Measurements from ENCODE around the gene MEPCE.

The MEPCE gene

DNA sequence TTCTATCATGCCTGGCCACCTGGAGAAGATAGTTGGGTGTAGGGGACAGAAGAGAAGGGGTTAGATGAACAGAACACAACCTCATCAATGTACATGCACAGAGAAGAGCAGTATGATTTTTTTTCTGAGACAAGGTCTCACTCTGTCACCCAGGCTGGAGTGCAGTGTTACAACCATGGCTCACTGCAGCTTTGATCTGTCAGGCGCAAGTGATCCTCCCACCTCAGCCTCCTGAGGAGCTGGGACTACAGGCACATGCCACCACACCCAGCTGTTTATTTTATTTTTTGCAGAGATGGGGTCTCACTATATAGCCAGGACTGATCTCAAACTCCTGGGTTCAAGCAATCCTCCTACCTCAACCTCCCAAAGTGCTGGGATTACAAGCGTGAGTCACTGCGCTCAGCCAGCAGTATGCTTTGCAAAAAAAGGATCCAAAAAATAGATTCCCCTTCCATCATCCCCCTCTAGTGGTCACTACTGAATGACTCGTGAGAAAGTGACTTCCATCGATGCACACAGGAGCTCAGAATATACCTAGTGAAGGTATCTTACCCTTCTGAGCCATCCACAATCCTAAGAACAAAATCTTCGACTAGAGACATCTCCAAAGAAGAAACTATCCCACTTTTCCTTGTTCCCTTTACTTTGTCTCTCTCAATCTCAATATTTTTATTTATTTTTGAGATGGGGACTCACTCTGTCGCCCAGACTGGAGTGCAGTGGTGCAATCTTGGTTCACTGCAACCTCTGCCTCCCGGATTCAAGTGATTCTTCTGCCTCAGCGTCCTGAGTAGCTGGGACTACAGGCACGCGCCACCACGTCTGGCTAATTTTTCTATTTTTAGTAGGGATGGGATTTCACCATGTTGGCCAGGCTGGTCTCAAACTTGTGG lies 22.1 kb upstream of the MEPCE start:
- DNase-seq (ENCODE audit: low spot score): no peak

DNA sequence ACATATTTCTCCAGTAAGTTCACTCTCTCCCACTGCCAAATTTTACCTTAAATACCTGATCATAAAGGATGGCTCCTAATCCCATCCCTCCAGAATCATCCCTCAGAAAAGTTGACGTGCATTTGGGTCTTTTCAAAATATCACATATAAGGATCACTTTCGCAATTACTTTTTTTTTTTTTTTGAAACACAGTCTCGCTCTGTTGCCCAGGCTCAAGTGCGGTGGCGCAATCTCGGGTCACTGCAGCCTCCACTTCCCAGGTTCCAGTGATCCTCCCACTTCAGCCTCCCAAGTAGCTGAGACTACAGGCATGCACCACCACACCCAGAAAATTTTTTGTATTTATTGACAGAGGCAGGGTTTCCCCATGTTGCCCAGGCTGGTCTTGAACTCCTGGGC lies 18.5 kb upstream of the MEPCE start:
- no peak for DNase-seq (ENCODE audit: low spot score)

DNA sequence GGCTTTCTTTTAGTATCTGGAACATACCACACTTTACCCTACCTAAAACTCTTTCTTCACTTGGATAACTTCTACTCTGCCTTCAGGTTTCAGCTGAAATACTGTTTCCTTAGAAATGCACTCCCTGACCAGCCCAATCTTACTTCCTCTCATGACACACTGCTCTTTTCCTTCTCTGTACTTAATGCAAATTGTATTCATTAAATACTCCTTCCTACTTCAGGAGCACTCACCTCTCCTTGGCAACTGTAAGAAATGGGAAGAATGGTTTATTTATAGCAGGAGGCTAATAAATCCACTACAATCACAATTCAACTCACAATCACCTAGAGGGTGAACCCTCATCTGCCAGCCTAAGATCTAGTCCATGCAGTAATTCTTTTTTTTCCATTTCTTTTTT lies 16.3 kb upstream of the MEPCE start:
- DNase-seq (ENCODE audit: low spot score): no peak

DNA sequence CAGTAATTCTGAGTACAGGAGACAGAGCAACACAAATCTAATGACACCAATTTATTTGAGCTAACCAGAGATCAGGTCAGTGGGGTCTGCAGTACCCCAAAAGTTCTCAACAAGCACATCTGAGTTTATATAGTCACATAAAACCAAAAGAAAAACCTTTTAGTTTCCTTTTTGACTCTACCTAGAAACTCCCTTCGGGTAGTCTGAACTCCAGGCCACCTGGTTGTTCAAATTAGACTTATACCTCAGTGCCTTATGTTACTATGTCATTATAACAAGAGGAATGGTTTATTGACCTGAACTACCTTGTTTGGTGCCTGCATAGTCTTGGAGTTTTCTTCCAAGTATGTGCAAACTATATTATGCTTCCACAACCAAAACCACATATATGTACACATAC lies 15.7 kb upstream of the MEPCE start:
- DNase-seq (ENCODE audit: low spot score): no peak

DNA sequence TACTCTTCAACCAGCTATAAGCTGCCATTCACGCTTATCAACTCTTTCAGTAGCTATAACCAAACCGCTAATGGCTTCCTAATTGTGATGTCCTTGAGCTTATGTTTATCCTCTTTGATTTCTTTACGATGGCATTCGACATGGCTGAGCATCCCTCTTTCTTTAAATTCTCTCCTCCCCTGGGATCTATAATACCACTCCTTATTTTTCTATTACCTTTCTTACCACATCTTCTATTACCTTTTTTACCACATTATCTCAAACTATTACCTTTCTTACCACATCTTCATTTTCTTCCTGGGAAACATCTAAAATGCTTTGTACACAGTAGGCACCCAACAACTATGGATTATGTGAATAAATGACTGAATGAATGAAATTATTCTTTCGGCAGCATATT lies 14.2 kb upstream of the MEPCE start:
- DNase-seq (ENCODE audit: low spot score): no peak

DNA sequence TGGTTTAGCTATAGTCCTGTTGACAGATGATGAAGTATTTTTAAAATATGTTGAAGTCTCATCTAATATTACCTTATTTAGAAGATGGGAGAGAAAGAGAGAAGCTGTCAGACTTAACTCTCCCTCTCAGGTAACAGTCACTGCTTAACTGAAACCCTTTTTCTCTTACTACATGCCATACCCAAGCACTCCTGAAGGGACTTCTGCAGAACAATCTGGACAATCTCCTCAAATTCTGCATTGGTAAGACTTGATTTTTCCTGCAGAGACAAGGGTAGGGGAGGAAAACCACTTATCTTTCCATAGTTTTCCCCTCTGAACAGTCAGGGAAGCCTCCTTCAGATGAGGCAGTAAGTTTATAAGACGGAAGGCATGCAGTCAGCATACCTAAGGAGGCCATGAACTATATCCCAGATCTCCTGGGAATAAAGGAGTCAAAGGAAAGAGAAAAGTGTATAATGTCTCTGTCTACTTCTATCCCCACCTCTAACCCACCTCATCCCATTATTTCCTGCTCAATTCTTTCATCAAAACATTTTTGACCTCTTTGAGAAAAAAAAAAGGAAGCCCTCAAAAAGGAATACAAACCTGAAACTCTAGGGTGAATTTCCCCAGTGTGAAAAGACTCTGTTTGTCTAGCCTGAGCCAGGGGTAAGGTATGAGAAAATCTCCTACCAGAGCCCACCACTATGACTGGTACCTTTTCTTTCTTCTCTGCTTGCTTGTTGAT lies 10.5 kb upstream of the MEPCE start:
- DNase-seq (ENCODE audit: low spot score): no peak

DNA sequence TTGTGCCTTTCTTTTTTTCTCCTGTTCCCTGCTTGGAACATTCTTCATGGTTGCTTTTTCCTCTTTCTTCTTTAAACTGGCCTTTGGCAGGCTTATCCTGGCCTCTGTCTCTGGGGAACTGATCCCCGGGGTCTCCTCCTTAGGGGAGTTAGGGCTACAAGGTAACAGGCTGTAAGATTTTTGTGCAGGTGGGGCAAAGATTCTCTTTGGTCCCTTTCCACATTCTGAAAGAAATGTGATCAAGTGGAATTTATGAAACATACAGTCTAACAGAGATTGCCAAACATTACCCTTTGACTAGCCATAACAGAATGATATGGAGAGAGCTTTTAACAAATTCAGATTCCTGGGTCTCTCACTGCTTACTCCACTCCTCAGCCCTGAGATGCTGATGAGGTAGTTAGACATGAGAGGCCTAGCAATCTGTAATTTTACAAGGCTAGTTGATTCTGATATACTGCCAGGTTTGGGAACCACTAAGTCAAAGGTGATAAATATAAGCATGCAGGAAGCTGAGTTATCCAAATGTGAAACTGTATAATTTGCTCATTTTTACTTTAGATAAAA lies 9.9 kb upstream of the MEPCE start:
- no peak for DNase-seq (ENCODE audit: low spot score)

DNA sequence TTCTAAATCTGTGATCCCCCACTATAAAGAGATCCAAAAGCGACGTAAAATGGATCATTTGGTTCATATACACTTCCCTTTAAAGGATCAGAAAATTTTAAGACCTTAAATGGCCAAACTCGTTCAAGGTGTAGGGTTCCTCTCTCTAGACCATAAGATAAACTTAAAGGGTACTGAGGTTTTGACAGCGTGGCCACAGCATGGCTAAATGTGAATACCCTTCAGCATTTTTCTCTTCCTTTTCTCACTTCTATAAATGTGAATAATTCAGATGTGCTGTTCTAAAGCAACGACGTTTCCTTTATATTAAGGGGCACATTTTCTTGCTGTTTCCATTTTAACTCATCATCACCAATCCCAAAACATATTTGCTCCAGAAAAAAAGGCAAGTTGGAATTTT lies 6.3 kb upstream of the MEPCE start:
- no peak for DNase-seq (ENCODE audit: low spot score)

DNA sequence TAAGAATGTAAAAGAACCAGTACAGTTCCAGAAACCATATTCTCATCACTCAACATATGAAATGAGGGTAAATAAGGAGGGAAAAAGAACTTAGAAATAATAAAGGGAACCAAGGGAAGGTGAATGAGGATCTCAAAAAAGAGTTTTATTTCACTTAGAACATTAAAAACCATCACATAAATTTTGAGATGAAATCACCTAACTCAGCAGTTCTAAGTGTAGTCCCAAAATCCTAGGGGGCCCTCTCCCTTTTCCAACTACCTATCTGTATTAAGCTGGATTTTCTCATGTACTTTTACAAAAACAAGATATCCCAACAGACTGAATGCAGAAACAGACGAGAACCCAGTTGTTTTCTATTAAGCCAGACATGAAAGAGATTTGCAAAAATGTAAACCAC lies 4.3 kb upstream of the MEPCE start:
- DNase-seq (ENCODE audit: low spot score): no peak

DNA sequence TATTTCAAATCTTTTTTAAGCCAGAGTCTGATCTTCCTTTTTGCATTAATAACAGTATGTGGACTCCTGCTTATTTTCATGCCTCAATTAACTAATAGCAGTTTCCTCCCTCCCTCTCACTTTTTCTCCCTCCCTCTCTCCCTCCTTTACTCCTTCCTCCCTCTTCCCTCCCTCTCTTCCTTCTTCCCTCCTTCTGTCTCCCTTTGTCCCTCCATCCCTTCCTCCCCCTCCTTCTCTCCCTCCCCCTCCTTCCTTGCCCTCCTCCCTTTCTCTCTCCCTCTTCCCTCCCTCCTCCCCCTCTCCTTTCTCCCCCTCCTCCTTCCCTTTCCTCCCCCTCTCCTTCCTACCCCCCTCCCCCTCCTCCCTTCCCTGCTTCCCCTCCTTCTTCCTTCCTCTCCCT lies 3.1 kb upstream of the MEPCE start:
- no peak for DNase-seq (ENCODE audit: low spot score)

DNA sequence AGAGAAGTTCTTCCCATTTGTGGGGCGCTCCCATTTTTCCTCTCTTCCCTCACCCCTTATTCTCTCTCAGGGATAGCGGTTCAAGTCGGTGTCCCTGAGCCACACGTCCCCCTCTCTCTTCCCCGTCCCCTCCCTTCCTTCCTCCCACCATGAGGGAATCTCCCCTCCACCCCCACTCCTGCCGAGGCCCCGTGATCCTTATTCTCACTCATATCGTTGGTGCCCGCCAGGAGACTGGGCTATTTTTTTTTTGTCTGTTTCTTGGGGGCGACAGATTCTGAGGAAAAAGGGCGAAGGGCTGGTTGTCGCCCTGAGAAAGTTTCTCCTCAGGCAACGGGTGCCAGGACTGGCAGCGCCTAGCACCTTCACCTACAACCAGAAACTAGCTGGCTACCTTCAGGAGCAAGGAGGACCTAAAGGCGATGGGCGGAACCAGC lies 1.9 kb upstream of the MEPCE start:
- no peak for DNase-seq (ENCODE audit: low spot score)

DNA sequence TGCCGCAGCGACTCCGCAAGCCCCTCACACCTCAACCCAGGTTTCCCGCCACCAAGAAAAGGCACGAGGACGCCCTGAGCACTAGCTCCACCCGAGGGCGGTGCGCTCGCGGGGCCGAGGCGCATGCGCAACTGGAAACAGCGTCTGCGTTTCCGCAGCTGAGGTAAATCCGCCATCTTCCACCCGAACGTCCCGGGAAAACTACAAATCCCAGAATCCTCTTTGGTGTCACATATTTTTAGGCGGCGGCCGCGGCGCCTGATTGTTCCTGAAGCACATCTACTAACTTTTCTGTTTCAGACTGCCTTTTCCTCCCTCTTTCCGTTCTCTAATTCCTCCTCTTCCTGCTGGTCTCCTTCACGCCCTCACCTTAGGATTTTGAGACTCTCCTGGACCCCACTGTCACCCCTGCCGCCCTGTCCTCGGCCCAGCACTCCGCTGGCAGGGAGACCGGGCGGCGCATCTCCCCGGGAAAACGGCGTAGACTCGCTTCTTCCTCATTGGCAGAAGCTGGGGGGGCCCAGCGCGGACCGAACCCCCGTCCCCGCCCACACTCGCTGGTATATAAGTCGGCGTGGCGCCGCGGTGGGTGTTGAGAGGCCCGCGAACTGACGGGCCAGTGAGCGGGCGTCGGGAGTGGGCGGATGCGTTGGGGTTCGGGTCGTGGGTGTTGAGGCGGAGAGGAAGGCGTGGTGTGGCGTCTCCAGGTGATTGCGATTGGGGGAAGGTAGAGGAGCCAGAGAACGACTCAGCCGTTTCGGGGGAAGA lies 1.2 kb upstream of the MEPCE start, which contains the start of gene ZCWPW1:
Gene ZCWPW1, minus strand, starts transcription at position 505 of the 768 bp plus-strand sequence. CDS start 8,054 bp downstream, outside the sequence.
- peak; percentile 95 for DNase-seq (ENCODE audit: low spot score)

DNA sequence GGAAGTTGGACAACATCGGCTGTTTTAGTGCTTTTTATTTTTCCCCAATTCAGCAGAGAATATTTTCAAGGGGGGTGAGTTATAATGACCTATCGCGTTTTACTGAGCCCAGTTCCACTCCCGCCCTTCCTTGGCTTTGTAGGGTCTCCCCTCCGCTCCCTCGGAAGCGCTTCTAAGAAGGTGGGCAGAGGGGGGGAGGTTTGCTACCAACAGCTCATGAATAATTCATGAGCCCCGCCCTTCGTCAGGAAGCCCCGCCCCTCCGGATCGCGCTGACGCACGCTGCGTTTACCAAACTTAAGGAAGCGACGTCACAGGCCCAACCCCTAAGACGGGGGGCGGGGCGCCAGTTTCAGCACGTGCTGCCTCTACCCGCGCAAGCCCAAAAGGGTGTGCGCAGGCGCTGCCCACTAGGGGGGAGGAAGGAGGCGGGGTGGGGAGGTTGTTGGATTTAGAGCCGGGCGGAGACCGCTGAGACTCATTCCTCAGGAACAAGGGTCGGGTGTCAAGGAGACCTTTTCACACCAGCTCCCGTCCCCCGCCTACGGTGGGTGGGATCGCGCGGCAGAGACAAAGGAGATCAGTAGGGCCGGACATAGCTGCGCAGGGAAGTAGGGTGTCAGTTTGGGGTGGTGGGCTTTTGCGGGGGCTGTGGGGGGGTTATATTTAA lies 529 bp upstream of the MEPCE start:
- DNase-seq (ENCODE audit: low spot score): peak; percentile 99

DNA sequence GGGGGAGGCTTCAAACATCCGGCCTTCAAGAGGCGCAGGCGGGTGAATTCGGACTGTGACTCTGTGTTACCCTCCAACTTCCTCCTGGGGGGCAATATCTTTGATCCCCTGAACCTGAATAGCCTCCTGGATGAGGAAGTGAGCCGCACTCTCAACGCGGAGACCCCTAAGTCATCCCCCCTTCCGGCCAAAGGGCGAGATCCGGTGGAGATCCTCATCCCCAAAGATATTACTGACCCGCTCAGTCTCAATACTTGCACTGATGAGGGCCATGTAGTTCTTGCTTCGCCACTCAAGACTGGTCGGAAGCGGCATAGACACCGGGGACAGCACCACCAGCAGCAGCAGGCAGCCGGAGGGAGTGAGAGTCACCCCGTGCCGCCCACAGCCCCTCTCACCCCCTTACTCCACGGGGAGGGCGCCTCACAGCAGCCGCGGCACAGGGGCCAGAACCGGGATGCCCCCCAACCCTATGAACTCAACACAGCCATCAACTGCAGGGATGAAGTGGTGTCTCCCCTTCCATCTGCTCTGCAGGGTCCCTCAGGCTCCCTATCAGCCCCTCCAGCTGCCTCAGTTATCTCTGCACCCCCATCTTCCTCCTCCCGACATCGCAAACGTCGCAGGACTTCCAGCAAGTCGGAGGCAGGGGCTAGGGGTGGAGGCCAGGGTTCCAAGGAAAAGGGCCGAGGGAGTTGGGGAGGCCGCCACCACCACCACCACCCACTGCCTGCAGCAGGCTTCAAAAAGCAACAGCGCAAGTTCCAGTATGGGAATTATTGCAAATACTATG lies 1.1 kb downstream of the MEPCE start:
- DNase-seq (ENCODE audit: low spot score): no peak

DNA sequence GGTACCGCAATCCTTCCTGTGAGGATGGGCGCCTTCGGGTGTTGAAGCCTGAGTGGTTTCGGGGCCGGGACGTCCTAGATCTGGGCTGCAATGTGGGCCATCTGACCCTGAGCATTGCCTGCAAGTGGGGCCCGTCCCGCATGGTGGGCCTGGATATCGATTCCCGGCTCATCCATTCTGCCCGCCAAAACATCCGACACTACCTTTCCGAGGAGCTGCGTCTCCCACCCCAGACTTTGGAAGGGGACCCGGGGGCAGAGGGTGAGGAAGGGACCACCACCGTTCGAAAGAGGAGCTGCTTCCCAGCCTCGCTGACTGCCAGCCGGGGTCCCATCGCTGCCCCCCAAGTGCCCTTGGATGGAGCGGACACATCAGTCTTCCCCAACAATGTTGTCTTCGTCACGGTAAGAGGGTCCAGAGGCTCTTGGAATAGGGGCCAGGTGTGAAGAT lies 1.7 kb downstream of the MEPCE start:
- DNase-seq (ENCODE audit: low spot score): no peak

DNA sequence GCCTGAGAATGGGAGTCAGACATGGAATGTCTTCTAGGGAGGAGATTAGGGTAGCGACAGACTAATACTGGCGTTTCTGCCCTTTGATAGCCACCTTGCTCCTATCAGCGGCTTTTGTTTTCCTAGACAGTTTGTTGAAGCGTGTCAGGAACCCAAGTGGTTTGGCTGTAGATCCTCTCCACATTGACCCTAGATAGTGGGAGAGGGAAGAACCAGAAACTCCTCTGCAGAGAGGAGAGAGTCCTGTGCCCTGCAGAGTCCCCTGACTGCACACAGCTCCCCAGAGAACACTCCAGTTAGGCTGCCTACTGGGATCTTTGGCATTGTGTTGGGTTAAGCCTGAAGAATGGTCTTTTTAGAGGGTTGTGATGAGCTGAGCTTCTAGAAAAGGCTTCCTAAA lies 2.4 kb downstream of the MEPCE start:
- no peak for DNase-seq (ENCODE audit: low spot score)

DNA sequence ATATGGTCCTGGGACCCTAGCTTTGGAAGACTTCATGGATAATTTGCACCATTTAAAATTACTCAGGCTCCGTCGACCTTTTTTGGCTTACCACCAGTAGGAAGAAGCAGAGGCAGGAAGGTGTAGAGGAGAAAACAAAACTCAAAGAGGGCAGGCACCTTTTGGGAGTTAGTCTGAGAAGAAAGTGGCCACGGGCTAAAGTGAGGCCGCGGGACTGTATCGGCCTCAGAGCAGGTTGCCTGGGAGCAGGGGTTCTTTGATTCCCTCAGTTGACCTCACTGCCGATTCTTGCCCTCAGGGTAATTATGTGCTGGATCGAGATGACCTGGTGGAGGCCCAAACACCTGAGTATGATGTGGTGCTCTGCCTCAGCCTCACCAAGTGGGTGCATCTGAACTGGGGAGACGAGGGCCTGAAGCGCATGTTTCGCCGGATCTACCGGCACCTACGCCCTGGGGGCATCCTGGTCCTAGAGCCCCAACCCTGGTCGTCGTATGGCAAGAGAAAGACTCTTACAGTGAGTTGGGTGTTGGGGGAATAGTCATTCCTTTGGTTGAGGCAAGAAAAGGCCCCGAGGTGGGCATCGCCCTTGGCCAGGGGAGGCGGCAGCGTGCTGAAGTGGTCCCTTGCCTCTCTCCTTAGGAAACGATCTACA lies 3.1 kb downstream of the MEPCE start:
- no peak for DNase-seq (ENCODE audit: low spot score)

DNA sequence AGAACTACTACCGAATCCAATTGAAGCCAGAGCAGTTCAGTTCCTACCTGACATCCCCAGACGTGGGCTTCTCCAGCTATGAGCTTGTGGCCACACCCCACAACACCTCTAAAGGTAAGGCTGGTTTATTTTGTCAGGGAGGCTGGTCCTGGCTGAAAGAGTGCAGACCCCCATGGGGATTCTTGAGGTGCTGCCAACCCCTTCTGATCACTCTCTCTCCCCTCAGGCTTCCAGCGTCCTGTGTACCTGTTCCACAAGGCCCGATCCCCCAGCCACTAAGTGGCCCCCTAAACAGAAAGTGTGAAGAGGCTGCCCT lies 3.6 kb downstream of the MEPCE start:
- DNase-seq (ENCODE audit: low spot score): no peak

DNA sequence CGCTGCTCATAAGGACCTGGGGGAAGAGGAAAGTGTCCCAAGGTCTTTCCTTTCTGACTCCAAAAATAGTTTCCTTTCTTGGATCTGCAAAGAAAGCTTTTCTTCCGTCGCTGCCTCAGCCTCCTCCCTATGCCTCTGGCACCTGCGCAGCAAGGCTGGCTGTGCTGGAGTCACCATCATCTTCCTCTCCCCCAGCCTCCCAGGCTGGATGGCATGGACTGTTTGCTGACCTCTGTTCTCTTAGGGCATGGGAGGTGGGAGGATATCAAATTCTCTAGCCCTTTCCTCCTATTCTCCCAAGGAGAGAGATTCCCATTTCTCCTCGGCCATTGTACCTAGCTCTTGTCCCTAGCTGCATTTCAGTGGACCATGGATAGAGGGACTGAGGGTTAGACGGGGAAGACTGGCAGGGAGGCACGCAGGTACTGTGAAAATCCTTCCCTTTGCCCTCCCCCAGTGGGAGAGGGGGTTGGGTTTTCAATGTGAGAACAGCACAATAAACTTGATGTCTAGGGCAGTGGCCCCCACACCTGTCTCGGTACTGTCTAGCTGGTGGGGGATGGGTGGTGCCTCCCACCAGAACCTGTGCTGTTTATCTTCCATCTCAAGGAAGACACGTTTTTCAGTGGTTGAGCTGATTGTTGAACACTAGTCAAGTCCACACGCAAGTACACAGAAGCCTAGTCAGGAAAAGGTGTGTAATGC lies 4.1 kb downstream of the MEPCE start:
- DNase-seq (ENCODE audit: low spot score): no peak
